ENCODE data around the gene CCDC12.

The CCDC12 gene

GRCh38 chr3:47008234-47008796 lies 31.8 kb upstream of the CCDC12 start:
- H3K36me3 ChIP-seq (ENCODE audit: control insufficient read depth in 5 of 5, insufficient read depth in 5 of 5, low read length in 5 of 5) = peaks cover 0 to 62% (median 45%) of the 10 kb centered on the region in 5 donors
- no peaks in the 10 kb centered on the region for H3K27me3 ChIP-seq (ENCODE audit: control insufficient read depth in 5 of 5, insufficient read depth in 4 of 5, low read length in 5 of 5)
- no peak overlapping the region for H3K27ac ChIP-seq (ENCODE audit: low read depth, low read length)
- H3K9ac ChIP-seq (ENCODE audit: low read length in 5 of 5) = no peak overlapping the region
- no peaks in the 10 kb centered on the region for H3K9me3 ChIP-seq (ENCODE audit: control insufficient read depth in 5 of 5, low read length in 5 of 5)
- H3K4me3 ChIP-seq (ENCODE audit: low read depth in 1 of 5, low read length in 5 of 5) = no peak overlapping the region
- peaks cover 0 to 11% (median 9%) of the 10 kb centered on the region in 5 donors for H3K4me1 ChIP-seq (ENCODE audit: control insufficient read depth in 5 of 5, insufficient read depth in 5 of 5, low read length in 5 of 5)

GRCh38 chr3:47007482-47008233 lies 31.1 kb upstream of the CCDC12 start:
- Histone ChIP-seq H3K27ac (ENCODE audit: low read depth, low read length) (no peak overlapping the region), H3K9me3 (ENCODE audit: control insufficient read depth in 5 of 5, low read length in 5 of 5) (no peaks in the 10 kb centered on the region), H3K27me3 (ENCODE audit: control insufficient read depth in 5 of 5, insufficient read depth in 4 of 5, low read length in 5 of 5) (no peaks in the 10 kb centered on the region), H3K4me1 (ENCODE audit: control insufficient read depth in 5 of 5, insufficient read depth in 5 of 5, low read length in 5 of 5) (peaks cover 0 to 11% (median 9%) of the 10 kb centered on the region in 5 donors), H3K4me3 (ENCODE audit: low read depth in 1 of 5, low read length in 5 of 5) (no peak overlapping the region), H3K36me3 (ENCODE audit: control insufficient read depth in 5 of 5, insufficient read depth in 5 of 5, low read length in 5 of 5) (peaks cover 0 to 62% (median 48%) of the 10 kb centered on the region in 5 donors), H3K9ac (ENCODE audit: low read length in 5 of 5) (no peak overlapping the region)

GRCh38 chr3:47007001-47007400 lies 30.5 kb upstream of the CCDC12 start:
- H3K9me3 ChIP-seq (ENCODE audit: control insufficient read depth in 5 of 5, low read length in 5 of 5) = no peaks in the 10 kb centered on the region
- H3K27ac ChIP-seq (ENCODE audit: low read depth, low read length) = no peak overlapping the region
- H3K36me3 ChIP-seq (ENCODE audit: control insufficient read depth in 5 of 5, insufficient read depth in 5 of 5, low read length in 5 of 5) = peaks cover 0 to 64% (median 52%) of the 10 kb centered on the region in 5 donors
- H3K4me3 ChIP-seq (ENCODE audit: low read depth in 1 of 5, low read length in 5 of 5) = no peak overlapping the region
- H3K27me3 ChIP-seq (ENCODE audit: control insufficient read depth in 5 of 5, insufficient read depth in 4 of 5, low read length in 5 of 5) = no peaks in the 10 kb centered on the region
- no peak overlapping the region for H3K9ac ChIP-seq (ENCODE audit: low read length in 5 of 5)
- H3K4me1 ChIP-seq (ENCODE audit: control insufficient read depth in 5 of 5, insufficient read depth in 5 of 5, low read length in 5 of 5) = peaks cover 0 to 11% (median 9%) of the 10 kb centered on the region in 5 donors

GRCh38 chr3:47006145-47006651 lies 29.7 kb upstream of the CCDC12 start:
- peaks cover 0 to 11% (median 9%) of the 10 kb centered on the region in 5 donors for H3K4me1 ChIP-seq (ENCODE audit: control insufficient read depth in 5 of 5, insufficient read depth in 5 of 5, low read length in 5 of 5)
- no peaks in the 10 kb centered on the region for H3K9me3 ChIP-seq (ENCODE audit: control insufficient read depth in 5 of 5, low read length in 5 of 5)
- H3K36me3 ChIP-seq (ENCODE audit: control insufficient read depth in 5 of 5, insufficient read depth in 5 of 5, low read length in 5 of 5) = peaks cover 0 to 72% (median 60%) of the 10 kb centered on the region in 5 donors
- H3K4me3 ChIP-seq (ENCODE audit: low read depth in 1 of 5, low read length in 5 of 5) = no peak overlapping the region
- no peak overlapping the region for H3K9ac ChIP-seq (ENCODE audit: low read length in 5 of 5)
- no peak overlapping the region for H3K27ac ChIP-seq (ENCODE audit: low read depth, low read length)
- H3K27me3 ChIP-seq (ENCODE audit: control insufficient read depth in 5 of 5, insufficient read depth in 4 of 5, low read length in 5 of 5) = no peaks in the 10 kb centered on the region

- H3K4me3 ChIP-seq (ENCODE audit: low read depth in 1 of 5, low read length in 5 of 5) = no peak overlapping the region
- no peak overlapping the region for H3K9ac ChIP-seq (ENCODE audit: low read length in 5 of 5)
- no peak overlapping the region for H3K27ac ChIP-seq (ENCODE audit: low read depth, low read length)
- peaks cover 0 to 11% (median 9%) of the 10 kb centered on the region in 5 donors for H3K4me1 ChIP-seq (ENCODE audit: control insufficient read depth in 5 of 5, insufficient read depth in 5 of 5, low read length in 5 of 5)
- no peaks in the 10 kb centered on the region for H3K9me3 ChIP-seq (ENCODE audit: control insufficient read depth in 5 of 5, low read length in 5 of 5)
- no peaks in the 10 kb centered on the region for H3K27me3 ChIP-seq (ENCODE audit: control insufficient read depth in 5 of 5, insufficient read depth in 4 of 5, low read length in 5 of 5)
- H3K36me3 ChIP-seq (ENCODE audit: control insufficient read depth in 5 of 5, insufficient read depth in 5 of 5, low read length in 5 of 5) = peaks cover 0 to 79% (median 67%) of the 10 kb centered on the region in 5 donors
These were observed 28.9 kb upstream of the CCDC12 start for GRCh38 chr3:47005212-47006144.

GRCh38 chr3:47004369-47005211 lies 28.0 kb upstream of the CCDC12 start:
- Histone ChIP-seq H3K4me3 (ENCODE audit: low read depth in 1 of 5, low read length in 5 of 5) (no peak overlapping the region), H3K27ac (ENCODE audit: low read depth, low read length) (no peak overlapping the region), H3K9me3 (ENCODE audit: control insufficient read depth in 5 of 5, low read length in 5 of 5) (no peaks in the 10 kb centered on the region), H3K27me3 (ENCODE audit: control insufficient read depth in 5 of 5, insufficient read depth in 4 of 5, low read length in 5 of 5) (no peaks in the 10 kb centered on the region), H3K9ac (ENCODE audit: low read length in 5 of 5) (no peak overlapping the region), H3K4me1 (ENCODE audit: control insufficient read depth in 5 of 5, insufficient read depth in 5 of 5, low read length in 5 of 5) (peaks cover 0 to 4% (median 2%) of the 10 kb centered on the region in 5 donors), H3K36me3 (ENCODE audit: control insufficient read depth in 5 of 5, insufficient read depth in 5 of 5, low read length in 5 of 5) (peaks cover 0 to 88% (median 76%) of the 10 kb centered on the region in 5 donors)

- Histone ChIP-seq H3K27me3 (ENCODE audit: control insufficient read depth in 5 of 5, insufficient read depth in 4 of 5, low read length in 5 of 5) (no peaks in the 10 kb centered on the region), H3K9me3 (ENCODE audit: control insufficient read depth in 5 of 5, low read length in 5 of 5) (no peaks in the 10 kb centered on the region), H3K4me1 (ENCODE audit: control insufficient read depth in 5 of 5, insufficient read depth in 5 of 5, low read length in 5 of 5) (peaks cover 0 to under 1% (median 0%) of the 10 kb centered on the region in 5 donors), H3K4me3 (ENCODE audit: low read depth in 1 of 5, low read length in 5 of 5) (no peak overlapping the region), H3K27ac (ENCODE audit: low read depth, low read length) (no peak overlapping the region), H3K36me3 (ENCODE audit: control insufficient read depth in 5 of 5, insufficient read depth in 5 of 5, low read length in 5 of 5) (peaks cover 0 to 97% (median 84%) of the 10 kb centered on the region in 5 donors), H3K9ac (ENCODE audit: low read length in 5 of 5) (no peak overlapping the region)
These were observed 27.2 kb upstream of the CCDC12 start for GRCh38 chr3:47003461-47004368.

GRCh38 chr3:47003056-47003410 lies 26.5 kb upstream of the CCDC12 start:
- Histone ChIP-seq H3K27ac (ENCODE audit: low read depth, low read length) (no peak overlapping the region), H3K4me1 (ENCODE audit: control insufficient read depth in 5 of 5, insufficient read depth in 5 of 5, low read length in 5 of 5) (no peaks in the 10 kb centered on the region), H3K9me3 (ENCODE audit: control insufficient read depth in 5 of 5, low read length in 5 of 5) (no peaks in the 10 kb centered on the region), H3K4me3 (ENCODE audit: low read depth in 1 of 5, low read length in 5 of 5) (no peak overlapping the region), H3K9ac (ENCODE audit: low read length in 5 of 5) (no peak overlapping the region), H3K27me3 (ENCODE audit: control insufficient read depth in 5 of 5, insufficient read depth in 4 of 5, low read length in 5 of 5) (no peaks in the 10 kb centered on the region), H3K36me3 (ENCODE audit: control insufficient read depth in 5 of 5, insufficient read depth in 5 of 5, low read length in 5 of 5) (peaks cover 0 to 100% (median 88%) of the 10 kb centered on the region in 5 donors)

Data from subcutaneous abdominal adipose tissue (tissue), 5 donors.